IMR-90 (cell line): ENCODE measurements around the gene SP3.

ENCODE experiments used
- BHLHE40 ChIP-seq: fragments of 150-350 bp; IDR thresholded peaks from 2 replicates; pipeline ENCODE4 v1.6.1; 2016; ENCODE audit warnings: mild to moderate bottlenecking, low read depth, low read length
- CEBPB ChIP-seq: IDR thresholded peaks from 2 replicates; pipeline ENCODE4 v1.6.1; 2012; ENCODE audit warnings: low read depth, low read length, improper control_type of control experiment
- CHD1 ChIP-seq: IDR thresholded peaks from 2 replicates; pipeline ENCODE4 v1.6.1; 2012; ENCODE audit warnings: low read depth, low read length, improper control_type of control experiment
- FOS ChIP-seq: fragments of 150-350 bp; IDR thresholded peaks from 2 replicates; pipeline ENCODE4 v1.6.1; 2016; ENCODE audit warnings: low read depth, low read length
- MAZ ChIP-seq: IDR thresholded peaks from 2 replicates; pipeline ENCODE4 v1.6.1; 2012; ENCODE audit warnings: low read depth, mild to moderate bottlenecking, low read length, improper control_type of control experiment, moderate library complexity, borderline replicate concordance
- MXI1 ChIP-seq: IDR thresholded peaks from 2 replicates; pipeline ENCODE4 v1.6.1; 2012; ENCODE audit warnings: low read depth, mild to moderate bottlenecking, low read length, moderate library complexity, borderline replicate concordance
- NFE2L2 ChIP-seq: fragments of 150-350 bp; IDR thresholded peaks from 2 replicates; pipeline ENCODE4 v1.6.1; 2016; ENCODE audit warnings: low read depth, mild to moderate bottlenecking, low read length
- POLR2A ChIP-seq: IDR thresholded peaks from 2 replicates; pipeline ENCODE4 v1.6.1; 2012; ENCODE audit warnings: mild to moderate bottlenecking, low read depth, low read length
- RAD21 ChIP-seq: IDR thresholded peaks from 2 replicates; pipeline ENCODE4 v1.6.1; 2012; ENCODE audit warnings: low read length, improper control_type of control experiment
- RCOR1 ChIP-seq: IDR thresholded peaks from 2 replicates; pipeline ENCODE4 v1.6.1; 2012; ENCODE audit warnings: mild to moderate bottlenecking, low read length, improper control_type of control experiment; ENCODE audit not compliant: insufficient replicate concordance
- RFX5 ChIP-seq: IDR thresholded peaks from 2 replicates; pipeline ENCODE4 v1.8.0; 2012; ENCODE audit warnings: low read depth, mild to moderate bottlenecking, low read length, moderate library complexity
- SMC3 ChIP-seq: fragments of 150-350 bp; IDR thresholded peaks from 2 replicates; pipeline ENCODE4 v1.6.1; 2016; ENCODE audit warnings: low read depth, mild to moderate bottlenecking, antibody characterized with exemption, low read length, moderate library complexity
- TF ChIP-seq, protein P1 (sequence below): conservative IDR thresholded peaks from 2 replicates; pipeline ENCODE4 v1.5.1; 2012; ENCODE audit warnings: mild to moderate bottlenecking, low read depth, low read length, improper control_type of control experiment

DNA sequence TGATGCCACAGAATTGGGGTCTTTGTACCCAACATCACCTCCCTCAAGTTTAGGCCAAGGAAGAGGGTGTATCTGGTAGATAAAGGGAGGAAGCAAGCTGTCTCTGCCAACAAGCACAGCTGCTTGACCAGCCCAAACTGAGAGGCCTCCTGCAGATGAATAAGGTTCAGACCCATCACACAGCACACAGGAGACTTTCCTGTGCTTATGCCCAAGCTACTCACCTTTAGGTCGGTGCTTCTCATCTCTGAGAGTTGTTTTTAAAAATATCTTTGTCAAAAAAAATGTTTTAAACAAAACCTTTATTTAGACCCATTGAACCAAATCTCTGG, 24.7 kb upstream of the SP3 start:
- TF ChIP-seq, protein P1, sequence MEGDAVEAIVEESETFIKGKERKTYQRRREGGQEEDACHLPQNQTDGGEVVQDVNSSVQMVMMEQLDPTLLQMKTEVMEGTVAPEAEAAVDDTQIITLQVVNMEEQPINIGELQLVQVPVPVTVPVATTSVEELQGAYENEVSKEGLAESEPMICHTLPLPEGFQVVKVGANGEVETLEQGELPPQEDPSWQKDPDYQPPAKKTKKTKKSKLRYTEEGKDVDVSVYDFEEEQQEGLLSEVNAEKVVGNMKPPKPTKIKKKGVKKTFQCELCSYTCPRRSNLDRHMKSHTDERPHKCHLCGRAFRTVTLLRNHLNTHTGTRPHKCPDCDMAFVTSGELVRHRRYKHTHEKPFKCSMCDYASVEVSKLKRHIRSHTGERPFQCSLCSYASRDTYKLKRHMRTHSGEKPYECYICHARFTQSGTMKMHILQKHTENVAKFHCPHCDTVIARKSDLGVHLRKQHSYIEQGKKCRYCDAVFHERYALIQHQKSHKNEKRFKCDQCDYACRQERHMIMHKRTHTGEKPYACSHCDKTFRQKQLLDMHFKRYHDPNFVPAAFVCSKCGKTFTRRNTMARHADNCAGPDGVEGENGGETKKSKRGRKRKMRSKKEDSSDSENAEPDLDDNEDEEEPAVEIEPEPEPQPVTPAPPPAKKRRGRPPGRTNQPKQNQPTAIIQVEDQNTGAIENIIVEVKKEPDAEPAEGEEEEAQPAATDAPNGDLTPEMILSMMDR = no peak
- TF ChIP-seq POLR2A (no peak), MXI1 (no peak), RAD21 (no peak), CHD1 (no peak), CEBPB (no peak), MAZ (no peak), RFX5 (no peak), BHLHE40 (no peak), RCOR1 (no peak), SMC3 (no peak), NFE2L2 (no peak), FOS (no peak)
